GM19193 (cell line): ENCODE data around the gene COX7B2.

Source experiments
- POLR2A ChIP-seq: IDR thresholded peaks from 4 replicates; pipeline ENCODE4 v1.6.1; 2011; ENCODE audit not compliant: insufficient read depth, insufficient read length; ENCODE audit errors: extremely low read depth

The COX7B2 gene

DNA sequence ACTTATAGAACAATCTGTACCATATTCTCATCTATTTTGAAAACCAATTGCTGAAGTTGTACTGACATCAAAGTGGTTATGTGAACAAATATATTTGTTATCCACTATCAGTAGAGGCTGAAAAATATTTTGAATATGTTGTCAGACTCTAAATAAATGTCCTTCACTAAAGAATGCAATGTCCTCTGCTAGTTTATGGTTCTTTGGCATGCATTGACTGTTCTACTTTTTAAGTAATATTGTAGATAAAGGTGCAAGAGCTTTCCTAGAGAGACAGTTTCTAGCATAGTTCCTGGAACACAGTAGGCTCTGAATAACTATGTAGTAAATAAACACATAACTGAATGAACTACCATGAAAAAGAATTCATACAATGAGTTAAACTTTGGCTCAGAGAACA, 18.2 kb upstream of the COX7B2 start:
- TF ChIP-seq POLR2A = no peak

DNA sequence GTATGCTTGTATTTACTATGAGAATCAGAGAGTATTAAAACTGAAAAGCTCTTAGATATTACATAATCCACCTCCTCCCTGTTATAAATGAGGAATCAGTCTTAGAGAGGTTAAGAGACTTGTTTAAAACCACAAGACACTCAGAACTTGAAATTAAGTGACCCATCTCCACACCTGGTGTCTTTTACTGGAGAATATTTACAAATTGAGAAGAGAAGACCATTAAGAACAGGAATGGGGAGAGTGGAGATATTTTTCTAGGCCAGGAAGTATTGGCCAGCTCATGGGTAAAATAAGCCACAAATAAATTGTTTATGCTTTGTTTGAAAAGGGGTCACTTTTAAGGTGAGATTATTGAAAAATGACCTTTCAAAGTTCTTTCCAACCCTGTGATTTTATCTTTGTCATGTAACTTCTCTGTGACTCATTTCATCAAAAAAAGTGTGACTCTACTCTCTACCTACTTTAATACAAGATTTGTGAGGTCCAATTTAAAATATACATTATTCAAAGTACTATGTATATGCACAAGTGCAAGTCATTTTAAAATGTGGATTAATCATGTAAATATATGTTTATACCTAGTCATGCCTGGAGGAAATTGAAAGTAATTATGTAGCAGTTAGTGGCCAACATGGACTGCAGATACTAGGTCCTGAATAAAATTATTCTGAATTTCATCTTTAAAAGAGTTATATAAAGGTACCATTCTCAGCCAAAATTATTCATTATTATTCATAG, 15.9 kb upstream of the COX7B2 start:
- no peak for TF ChIP-seq POLR2A

GRCh38 chr4:46922205-46922604, 13.2 kb upstream of the COX7B2 start:
- no peak for TF ChIP-seq POLR2A

GRCh38 chr4:46908148-46908547, 897 bp downstream of the COX7B2 start:
- TF ChIP-seq POLR2A = no peak

- no peak for TF ChIP-seq POLR2A
Observed at GRCh38 chr4:46900082-46900481, 9.0 kb downstream of the COX7B2 start.

GRCh38 chr4:46894826-46895225, 14.2 kb downstream of the COX7B2 start:
- TF ChIP-seq POLR2A = no peak

DNA sequence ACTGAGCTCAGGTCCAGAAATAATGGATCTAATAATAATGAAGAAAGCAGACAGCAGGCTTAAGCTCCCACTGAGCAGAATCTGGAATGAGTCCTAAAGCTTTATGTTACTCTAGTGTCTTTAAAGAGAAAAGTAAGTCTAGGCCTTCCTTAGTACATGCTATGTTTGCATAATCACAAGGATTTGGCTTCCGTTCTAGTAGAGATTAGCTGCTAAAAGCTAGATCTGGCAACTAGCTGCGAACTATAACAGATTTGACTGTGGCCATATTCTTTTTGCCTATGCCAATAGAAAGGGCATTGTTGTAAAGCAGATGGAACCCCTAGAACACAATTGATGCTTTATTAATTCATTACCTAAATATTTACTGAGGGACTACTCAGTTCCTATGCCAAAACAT, 19.0 kb downstream of the COX7B2 start:
- no peak for TF ChIP-seq POLR2A

- no peak for TF ChIP-seq POLR2A
Observed at GRCh38 chr4:46889410-46889809, 19.6 kb downstream of the COX7B2 start.

GRCh38 chr4:46886711-46887110, 22.3 kb downstream of the COX7B2 start:
- TF ChIP-seq POLR2A = no peak

- TF ChIP-seq POLR2A = no peak
Observed at GRCh38 chr4:46878641-46879040, 30.4 kb downstream of the COX7B2 start.

DNA sequence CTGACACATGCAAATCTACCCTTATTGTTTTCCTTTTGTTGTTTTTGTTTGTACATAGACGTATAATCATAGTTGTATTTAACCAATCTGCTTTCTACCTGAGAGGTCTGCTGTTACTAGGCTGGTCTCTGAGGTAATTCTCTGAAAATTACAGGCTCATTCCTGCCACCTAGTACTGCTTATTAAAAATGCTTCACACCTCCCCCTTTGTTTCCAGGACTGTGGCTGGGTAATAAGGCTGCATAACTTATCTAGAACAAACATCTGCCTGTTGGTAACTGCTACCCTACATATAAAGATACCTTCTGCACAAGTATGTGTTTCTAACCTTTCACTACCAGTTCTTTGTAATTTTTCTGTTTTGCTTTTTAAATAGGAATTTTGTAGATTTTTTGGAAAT, 34.2 kb downstream of the COX7B2 start:
- no peak for TF ChIP-seq POLR2A

DNA sequence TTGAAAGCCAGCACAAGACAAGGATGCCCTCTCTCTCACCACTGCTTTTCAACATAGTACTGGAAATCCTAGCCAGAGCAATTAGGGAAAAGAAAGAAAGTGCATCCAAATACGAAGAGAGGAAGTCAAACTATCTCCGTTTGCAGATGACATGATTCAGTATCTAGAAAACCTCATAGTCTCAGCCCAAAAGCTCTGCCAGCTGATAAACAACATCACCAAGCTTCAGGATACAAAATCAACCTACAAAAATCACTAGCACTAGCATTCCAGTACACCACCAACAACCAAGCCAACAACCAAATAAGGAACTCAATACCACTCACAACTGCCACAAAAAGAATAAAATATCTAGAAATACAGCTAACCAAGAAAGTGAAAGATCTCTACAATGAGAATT, 38.6 kb downstream of the COX7B2 start:
- no peak for TF ChIP-seq POLR2A

DNA sequence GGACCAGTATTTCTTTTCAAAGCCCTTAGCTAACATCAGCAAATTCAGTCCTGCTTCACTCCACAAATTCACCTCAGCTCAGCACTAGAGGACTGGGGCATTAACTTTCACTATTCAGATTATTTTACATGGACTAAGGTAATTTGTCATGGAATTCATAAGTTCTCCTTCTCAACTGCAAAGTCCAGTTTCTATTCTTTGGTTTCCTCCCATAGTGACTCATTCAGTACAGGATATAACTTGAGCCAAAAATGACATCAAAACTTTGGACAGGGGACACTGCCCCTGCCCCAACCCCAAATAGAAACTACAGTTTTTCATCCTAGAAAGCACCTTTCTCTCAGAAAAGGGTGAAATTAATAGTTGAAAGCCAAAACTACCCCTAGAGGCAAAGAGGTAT, 52.7 kb downstream of the COX7B2 start:
- no peak for TF ChIP-seq POLR2A

DNA sequence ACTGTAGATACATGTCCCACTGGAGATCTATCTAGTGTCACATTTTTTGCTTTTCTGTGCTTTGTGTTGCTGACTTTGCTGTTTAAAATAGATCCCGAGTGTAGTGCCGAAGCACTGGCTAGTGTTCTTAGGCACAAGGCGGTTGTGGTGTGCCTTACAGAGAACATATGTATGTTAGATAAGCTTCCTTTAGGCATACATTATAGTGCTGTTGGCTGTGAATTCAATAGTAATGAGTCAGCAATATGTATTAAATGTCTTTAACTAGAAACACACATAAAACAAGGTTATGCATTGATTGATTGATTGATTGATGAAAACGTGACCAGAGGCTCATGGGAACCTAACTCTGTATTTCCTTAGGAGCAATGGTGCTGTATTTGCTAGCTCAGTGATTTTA, 56.2 kb downstream of the COX7B2 start:
- no peak for TF ChIP-seq POLR2A

DNA sequence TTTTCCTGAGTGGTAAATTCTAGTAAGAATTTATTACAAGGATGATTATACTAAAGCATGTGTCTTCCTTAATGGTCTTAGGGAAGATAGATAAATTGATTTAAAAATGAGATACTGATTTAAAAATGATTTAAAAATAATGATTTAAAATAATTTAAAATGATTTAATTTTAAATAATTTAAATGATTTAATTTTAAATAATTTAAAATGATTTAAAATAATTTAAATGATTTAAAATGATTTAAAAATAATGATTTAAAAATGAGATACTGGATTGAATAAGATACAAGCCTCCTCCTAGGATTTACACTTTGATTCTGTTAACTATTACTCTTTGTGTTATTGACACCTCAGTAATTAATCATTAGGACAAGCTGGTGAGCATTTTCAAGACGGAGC, 59.0 kb downstream of the COX7B2 start:
- no peak for TF ChIP-seq POLR2A

- TF ChIP-seq POLR2A = no peak
Observed at GRCh38 chr4:46844325-46844917, 64.6 kb downstream of the COX7B2 start.

DNA sequence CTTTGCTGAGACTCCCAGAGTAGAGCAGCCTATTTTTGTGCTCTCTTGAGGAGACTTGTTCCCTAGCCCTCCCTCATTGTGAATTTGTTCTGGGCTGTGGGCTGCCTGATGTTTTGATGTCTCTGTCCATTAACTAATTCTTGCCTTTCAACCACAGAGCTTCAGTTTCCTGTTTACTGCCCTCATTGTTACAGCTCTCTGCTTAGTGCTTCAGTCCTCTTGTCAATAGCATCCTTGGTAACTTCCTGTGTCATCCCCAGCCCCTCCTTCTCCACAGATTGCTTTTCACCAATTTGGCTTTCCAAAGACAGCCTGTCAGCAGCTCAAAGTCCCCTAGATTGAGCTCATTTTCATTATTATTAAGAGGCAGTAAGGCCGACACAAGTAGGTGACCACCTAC, 69.9 kb downstream of the COX7B2 start:
- no peak for TF ChIP-seq POLR2A

DNA sequence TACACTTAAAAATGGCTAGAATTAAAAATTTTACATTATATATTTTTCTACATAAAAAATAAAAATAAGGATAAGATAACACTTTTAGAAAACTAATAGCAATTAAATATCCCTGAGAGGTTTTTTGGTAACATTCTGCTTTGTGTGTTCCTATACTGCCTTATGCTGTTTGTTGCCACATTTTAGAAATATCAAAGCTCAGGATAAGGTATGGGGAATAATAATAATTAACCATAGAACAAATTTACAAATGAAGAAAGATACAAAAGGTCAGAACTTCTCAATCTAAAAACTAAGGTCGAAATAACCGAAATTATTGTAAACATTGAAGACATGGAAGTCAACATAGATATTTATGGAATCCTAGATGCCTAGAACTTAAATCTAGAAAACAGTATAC, 71.4 kb downstream of the COX7B2 start:
- no peak for TF ChIP-seq POLR2A

GRCh38 chr4:46836584-46836983, 72.5 kb downstream of the COX7B2 start:
- no peak for TF ChIP-seq POLR2A
